H1 (cell line): ENCODE measurements around the gene ASB8. TPM values are rescaled to one million over a fixed set of nuclear protein-coding genes. Genes with fewer than 3 reads are reported as not detected.

Experiments used
- CREB1 ChIP-seq: IDR thresholded peaks from 2 replicates; pipeline ENCODE4 v1.6.1; 2012; ENCODE audit warnings: inconsistent platforms
- EGR1 ChIP-seq: IDR thresholded peaks from 2 replicates; pipeline ENCODE4 v1.6.1; 2011; ENCODE audit warnings: low read depth, low read length, borderline replicate concordance
- RNF2 ChIP-seq: fragments of 200-900, 300-1000 bp; sonication (generic); IDR thresholded peaks from 2 replicates; pipeline ENCODE4 v1.7.1; 2016; ENCODE audit warnings: borderline replicate concordance, low read depth, mild to moderate bottlenecking, antibody characterized with exemption, low read length; ENCODE audit not compliant: poor library complexity, severe bottlenecking; ENCODE audit errors: missing control alignments
- SIX5 ChIP-seq: IDR thresholded peaks from 2 replicates; pipeline ENCODE4 v1.6.1; 2011; ENCODE audit warnings: mild to moderate bottlenecking, low read depth, low read length
- TAF1 ChIP-seq: IDR thresholded peaks from 2 replicates; pipeline ENCODE4 v1.6.1; 2011; ENCODE audit warnings: mild to moderate bottlenecking, low read depth, low read length
- TCF12 ChIP-seq: IDR thresholded peaks from 2 replicates; pipeline ENCODE4 v1.6.1; 2011; ENCODE audit warnings: low read depth, mild to moderate bottlenecking, low read length
- polyA plus RNA-seq, 7 experiments: library from polyadenylated mRNA; depleted of rRNA in 3 of 7; stranded (reverse) in 5 of 7; unstranded in 2 of 7; fragments of >200 nt in 5 of 7; fragments of 200-250 nt in 2 of 7; gene quantifications; 1 replicate in 5 of 7; 2 replicates in 1 of 7; 4 replicates in 1 of 7; pipeline versions ENCODE4 v1.2.1 to v1.2.3, GENCODE V29; 2011 to 2013; ENCODE audit warnings: missing spikeins in 2 of 7, mixed read lengths in 2 of 7
- total RNA-seq: library from RNA; stranded (reverse); fragmentation: NEBNext Ultra II Directional; extraction: Animal tissue kit (Norgen Biotek cat#: 25700); gene quantifications from 2 replicates; pipeline ENCODE4 v1.2.1, GENCODE V29; 2021
- TF ChIP-seq, protein P1 (sequence below): IDR thresholded peaks from 2 replicates; pipeline ENCODE4 v1.6.1; 2012; ENCODE audit warnings: inconsistent platforms

The ASB8 gene
- total and polyA plus RNA-seq, 2 of the 8 experiments (the other 6 are each of a cell fraction or from before 2014, with no cell fraction given): 3.8 to 8.3 TPM

DNA sequence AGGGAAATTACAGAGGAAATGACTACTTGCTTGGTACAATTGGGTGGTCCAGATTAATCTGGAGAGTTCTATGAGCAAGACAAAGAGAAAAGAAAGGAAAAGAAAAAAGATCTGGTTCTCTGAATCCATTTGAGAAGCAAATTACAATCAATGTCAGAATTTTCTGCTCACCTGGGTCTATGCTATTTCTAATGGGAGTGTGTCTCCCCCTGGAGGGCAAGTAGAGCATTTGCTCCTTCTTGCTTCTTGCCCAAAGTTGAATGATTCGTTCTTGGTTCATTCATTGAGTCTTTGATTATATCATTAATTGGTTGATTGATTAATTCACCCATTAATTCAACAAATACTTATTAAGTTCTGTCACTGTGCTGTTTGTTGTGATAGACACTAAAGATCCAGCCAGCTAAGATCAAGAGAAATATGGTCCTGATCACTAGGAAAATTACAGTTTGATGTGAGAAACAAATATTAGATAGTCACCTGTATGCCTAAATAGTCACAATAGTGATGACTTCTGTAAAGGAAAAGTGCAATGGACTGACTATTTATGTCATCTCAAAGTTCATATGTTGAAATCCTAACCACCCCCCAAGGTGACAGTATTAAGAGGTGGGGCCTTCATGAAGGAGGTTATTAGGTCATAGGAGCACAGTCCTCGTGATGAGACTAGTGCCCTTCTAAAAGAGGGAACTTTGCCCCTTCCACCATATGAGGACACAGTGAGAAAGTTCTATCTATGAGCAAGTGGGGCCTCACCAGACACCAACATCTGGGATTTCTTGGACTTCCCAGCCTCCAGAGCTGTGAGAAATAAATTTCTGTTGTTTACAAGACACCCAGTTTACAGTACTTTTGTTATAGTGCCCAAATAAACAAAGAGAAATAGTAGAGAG is 8.0 kb upstream of the ASB8 start (continued):
- TF ChIP-seq SIX5 (0 out of 2 replicates have a peak, but pooled peaks have one; percentile 1), RNF2 (no peak), TCF12 (no peak), TAF1 (no peak), EGR1 (no peak), CREB1 (no peak)
- TF ChIP-seq, protein P1, sequence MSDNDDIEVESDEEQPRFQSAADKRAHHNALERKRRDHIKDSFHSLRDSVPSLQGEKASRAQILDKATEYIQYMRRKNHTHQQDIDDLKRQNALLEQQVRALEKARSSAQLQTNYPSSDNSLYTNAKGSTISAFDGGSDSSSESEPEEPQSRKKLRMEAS: no peak
